Endothelial cell of umbilical vein (primary cell): ENCODE measurements around the gene ZBTB17. TPM values are rescaled to one million over a fixed set of nuclear protein-coding genes. Genes with fewer than 3 reads are reported as not detected.

Experiments used
- BruUV-seq: library from RNA; stranded (reverse); fragments of 400-500 nt; replicated peaks from 2 replicates; lab custom pipeline; 2021; lab: Mats Ljungman, UMichigan
- CTCF ChIA-PET: fragments of 300-600, 350-600 bp; sonication (Branson Sonifier 250); formaldehyde crosslinking; loops from one replicate; lab custom pipeline; 2021; ENCODE audit warnings: antibody characterized with exemption, inconsistent platforms; lab: Charles Lee
- POLR2A ChIA-PET: fragments of 300-600, 350-600 bp; sonication (Branson Sonifier 250); formaldehyde crosslinking; loops from one replicate; lab custom pipeline; 2021; ENCODE audit warnings: antibody characterized with exemption, inconsistent platforms; lab: Charles Lee
- DNase-seq: peaks from one replicate; pipeline ENCODE4 v3.0.0-alpha.2; 2011; ENCODE audit warnings: low read depth, low spot score
- FAIRE-seq: peaks from 2 replicates; lab custom pipeline; 2011; peaks lifted over from hg19 to GRCh38; lab: Jason Lieb, UNC
- H2AFZ ChIP-seq: 2 replicates; pipeline ENCODE4 v1.6.0; 2012; ENCODE audit warnings: low read depth, low read length, control low read depth, inconsistent platforms
- H3K27ac ChIP-seq: 2 replicates; pipeline ENCODE4 v1.5.1; 2011; ENCODE audit warnings: low read depth, mild to moderate bottlenecking, control low read depth, low read length, moderate library complexity; ENCODE audit not compliant: insufficient read depth
- H3K27me3 ChIP-seq, 2 experiments: 2 replicates each; pipeline versions ENCODE4 v1.6.0 to v1.6.1; 2011; ENCODE audit warnings: low read length in 2 of 2, mixed read lengths in 1 of 2; ENCODE audit not compliant: control insufficient read depth in 2 of 2, insufficient read depth in 2 of 2
- H3K36me3 ChIP-seq, 2 experiments: 2 replicates in 1 of 2; 3 replicates in 1 of 2; pipeline ENCODE4 v1.5.1; 2011; ENCODE audit warnings: low read length in 2 of 2, mild to moderate bottlenecking in 1 of 2, moderate library complexity in 1 of 2; ENCODE audit not compliant: control insufficient read depth in 2 of 2, insufficient read depth in 2 of 2; ENCODE audit errors: extremely low read depth in 1 of 2
- H3K4me1 ChIP-seq: 3 replicates; pipeline ENCODE4 v1.5.1; 2011; ENCODE audit warnings: mild to moderate bottlenecking, low read length; ENCODE audit not compliant: control insufficient read depth, insufficient read depth; ENCODE audit errors: extremely low read depth
- H3K4me2 ChIP-seq: 2 replicates; pipeline ENCODE4 v1.6.1; 2011; ENCODE audit warnings: low read length, control low read depth, mixed read lengths; ENCODE audit not compliant: insufficient read depth
- H3K4me3 ChIP-seq, 3 experiments: fragments of 200-600 bp in 1 of 3; sonication (generic), shearing (Covaris generic) in 1 of 3; replicated peaks in 1 of 3; 2 replicates each; pipeline ENCODE4 v1.5.1; 2011 to 2016; ENCODE audit warnings: control low read depth in 3 of 3, low read length in 3 of 3, mild to moderate bottlenecking in 2 of 3, inconsistent platforms in 1 of 3, low read depth in 1 of 3, moderate library complexity in 1 of 3; ENCODE audit not compliant: insufficient read depth in 1 of 3
- H3K79me2 ChIP-seq: 2 replicates; pipeline ENCODE4 v1.6.0; 2012; ENCODE audit warnings: low read length, inconsistent platforms; ENCODE audit not compliant: control insufficient read depth, insufficient read depth
- H3K9ac ChIP-seq: replicated peaks from 2 replicates; pipeline ENCODE3; 2011; ENCODE audit warnings: low read length, control low read depth; ENCODE audit not compliant: insufficient read depth; ENCODE audit errors: extremely low read depth
- H3K9me1 ChIP-seq: replicated peaks from 3 replicates; pipeline ENCODE4 v1.6.0; 2011; ENCODE audit warnings: mild to moderate bottlenecking, low read length; ENCODE audit not compliant: control insufficient read depth, insufficient read depth; ENCODE audit errors: extremely low read depth
- H3K9me3 ChIP-seq: replicated peaks from 2 replicates; pipeline ENCODE4 v1.5.1; 2012; ENCODE audit warnings: low read length, inconsistent platforms; ENCODE audit not compliant: control insufficient read depth, insufficient read depth
- H4K20me1 ChIP-seq: replicated peaks from 2 replicates; pipeline ENCODE3; 2011; ENCODE audit warnings: mild to moderate bottlenecking, low read length; ENCODE audit not compliant: control insufficient read depth, insufficient read depth; ENCODE audit errors: extremely low read depth
- EZH2 ChIP-seq: IDR thresholded peaks from 2 replicates; pipeline ENCODE4 v1.6.1; 2012; ENCODE audit warnings: borderline replicate concordance, low read depth, mild to moderate bottlenecking, moderate library complexity, low read length, inconsistent platforms; ENCODE audit not compliant: severe bottlenecking
- FOS ChIP-seq: IDR thresholded peaks from 2 replicates; pipeline ENCODE4 v1.6.1; 2011; ENCODE audit warnings: mild to moderate bottlenecking, low read length, moderate library complexity, borderline replicate concordance; ENCODE audit not compliant: insufficient read depth
- GATA2 ChIP-seq: IDR thresholded peaks from 2 replicates; pipeline ENCODE4 v1.7.0; 2011; ENCODE audit warnings: low read depth, mild to moderate bottlenecking, moderate library complexity, mixed read lengths, low read length; ENCODE audit not compliant: insufficient read length, insufficient read depth
- JUN ChIP-seq: IDR thresholded peaks from 2 replicates; pipeline ENCODE4 v1.6.1; 2011; ENCODE audit warnings: borderline replicate concordance, low read depth; ENCODE audit not compliant: insufficient read length, insufficient read depth
- MYC ChIP-seq: IDR thresholded peaks from one replicate; pipeline ENCODE4 v1.6.1; 2011; ENCODE audit warnings: mild to moderate bottlenecking, low read depth, low read length
- POLR2A ChIP-seq: IDR thresholded peaks from 2 replicates; pipeline ENCODE4 v1.6.1; 2012; ENCODE audit warnings: low read depth, mild to moderate bottlenecking, control low read depth, low read length
- POLR2AphosphoS5 ChIP-seq: IDR thresholded peaks from 2 replicates; pipeline ENCODE4 v1.6.1; 2012; ENCODE audit warnings: low read depth, mild to moderate bottlenecking, control low read depth, low read length, moderate library complexity; ENCODE audit not compliant: insufficient read depth
- dilution Hi-C: fragments of 300-500 bp; cut with MboI; formaldehyde crosslinking; loops from one replicate; pipeline ENCODE4 v1.15.0; 2019; ENCODE audit warnings: low sequenced_read_pairs; ENCODE audit not compliant: extremely low pct_ligation_motif_present
- intact Hi-C: fragments of 100-400 bp; cut with micrococcal nuclease; formaldehyde crosslinking; loops from one replicate; pipeline ENCODE4 v1.10.0; 2022
- polyA plus RNA-seq, 4 experiments: library from polyadenylated mRNA; depleted of rRNA in 3 of 4; stranded (reverse) in 3 of 4; unstranded in 1 of 4; fragments of >200 nt; gene quantifications; 2 replicates each; pipeline versions ENCODE4 v1.2.1 to v1.2.3, GENCODE V29; 2011 to 2012; ENCODE audit warnings: missing spikeins in 1 of 4
- total RNA-seq: library from RNA; stranded (reverse); gene quantifications from 2 replicates; pipeline ENCODE4 v1.2.3, GENCODE V29; 2021
- TF ChIP-seq, protein P1 (sequence below), 2 donors: IDR thresholded peaks; 1 replicate in 1 of 2; 2 replicates in 1 of 2; pipeline ENCODE4 v1.5.1; 2011; ENCODE audit warnings: low read length in 2 of 2, mild to moderate bottlenecking in 2 of 2, moderate library complexity in 2 of 2, control low read depth in 1 of 2, inconsistent platforms in 1 of 2, low read depth in 1 of 2; ENCODE audit not compliant: insufficient read depth in 1 of 2; ENCODE audit errors: extremely low read depth in 1 of 2
- TF ChIP-seq, protein P2 (sequence below): IDR thresholded peaks from 2 replicates; pipeline ENCODE4 v1.6.1; 2011; ENCODE audit not compliant: insufficient read depth, insufficient read length

The ZBTB17 gene
- total and polyA plus RNA-seq, 2 donors (not counting 3 experiments of a cell fraction or from before 2014, with no cell fraction given) = 43.9 to 72.7 TPM

DNA sequence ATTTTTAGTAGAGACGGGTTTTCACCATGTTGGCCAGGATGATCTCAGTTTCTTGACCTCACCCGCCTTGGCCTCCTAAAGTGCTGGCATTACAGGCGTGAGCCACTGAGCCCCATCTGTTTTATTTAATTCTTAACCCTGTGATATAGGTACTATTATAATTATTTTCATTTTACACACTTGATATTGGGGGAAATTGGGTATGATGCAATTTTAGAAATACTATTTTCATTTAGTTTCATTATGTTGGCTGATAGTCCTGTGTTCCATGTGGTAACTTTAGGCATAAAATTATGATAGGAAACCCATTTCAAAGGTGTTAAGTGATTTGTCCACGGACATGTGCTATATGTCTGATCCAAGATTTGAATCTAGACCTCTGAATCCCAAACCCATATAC lies 67.3 kb downstream of the ZBTB17 start:
- TF ChIP-seq MYC = no peak
- TF ChIP-seq, protein P1, sequence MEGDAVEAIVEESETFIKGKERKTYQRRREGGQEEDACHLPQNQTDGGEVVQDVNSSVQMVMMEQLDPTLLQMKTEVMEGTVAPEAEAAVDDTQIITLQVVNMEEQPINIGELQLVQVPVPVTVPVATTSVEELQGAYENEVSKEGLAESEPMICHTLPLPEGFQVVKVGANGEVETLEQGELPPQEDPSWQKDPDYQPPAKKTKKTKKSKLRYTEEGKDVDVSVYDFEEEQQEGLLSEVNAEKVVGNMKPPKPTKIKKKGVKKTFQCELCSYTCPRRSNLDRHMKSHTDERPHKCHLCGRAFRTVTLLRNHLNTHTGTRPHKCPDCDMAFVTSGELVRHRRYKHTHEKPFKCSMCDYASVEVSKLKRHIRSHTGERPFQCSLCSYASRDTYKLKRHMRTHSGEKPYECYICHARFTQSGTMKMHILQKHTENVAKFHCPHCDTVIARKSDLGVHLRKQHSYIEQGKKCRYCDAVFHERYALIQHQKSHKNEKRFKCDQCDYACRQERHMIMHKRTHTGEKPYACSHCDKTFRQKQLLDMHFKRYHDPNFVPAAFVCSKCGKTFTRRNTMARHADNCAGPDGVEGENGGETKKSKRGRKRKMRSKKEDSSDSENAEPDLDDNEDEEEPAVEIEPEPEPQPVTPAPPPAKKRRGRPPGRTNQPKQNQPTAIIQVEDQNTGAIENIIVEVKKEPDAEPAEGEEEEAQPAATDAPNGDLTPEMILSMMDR (IDR thresholded peaks at IDR 0.05; ENCODE audit: extremely low read depth in 1 of 2, insufficient read depth in 1 of 2, low read depth in 1 of 2, low read length in 2 of 2) = no peak
- no peak for TF ChIP-seq POLR2AphosphoS5
- TF ChIP-seq EZH2 = no peak
- TF ChIP-seq FOS = no peak
- no peak for TF ChIP-seq JUN
- TF ChIP-seq, protein P2, sequence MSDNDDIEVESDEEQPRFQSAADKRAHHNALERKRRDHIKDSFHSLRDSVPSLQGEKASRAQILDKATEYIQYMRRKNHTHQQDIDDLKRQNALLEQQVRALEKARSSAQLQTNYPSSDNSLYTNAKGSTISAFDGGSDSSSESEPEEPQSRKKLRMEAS = no peak
- no peak for TF ChIP-seq GATA2
- TF ChIP-seq POLR2A = no peak
- no TSS peak for BruUV-seq
- Histone ChIP-seq H3K4me2 (no peak overlapping the region), H4K20me1 (no peaks in the 10 kb centered on the region), H2AFZ (no peak overlapping the region), H3K27me3 (no peaks in the 10 kb centered on the region), H3K27ac (no peak overlapping the region), H3K4me3 (no peak overlapping the region), H3K4me1 (no peaks in the 10 kb centered on the region), H3K9me3 (no peaks in the 10 kb centered on the region), H3K36me3 (peaks cover 0 to 3% of the 10 kb centered on the region in 2 experiments), H3K9ac (no peak overlapping the region), H3K79me2 (peaks cover 65% of the 10 kb centered on the region), H3K9me1 (no peaks in the 10 kb centered on the region)
- no peak for DNase-seq
- dilution Hi-C loops (no loop called here), intact Hi-C loops (loop anchor here (5.0 kb wide), 1 partner anchor 91 kb away; no protein-coding TSS in a partner anchor)
- POLR2A ChIA-PET = no interaction called here
- FAIRE-seq = no peak
- CTCF ChIA-PET = no interaction called here
